ENCODE measurements around the gene HOXD9. TPM values are rescaled to one million over a fixed set of nuclear protein-coding genes. Genes with fewer than 3 reads are reported as not detected.

The HOXD9 gene
- polyA plus RNA-seq, 3 donors = not detected

DNA sequence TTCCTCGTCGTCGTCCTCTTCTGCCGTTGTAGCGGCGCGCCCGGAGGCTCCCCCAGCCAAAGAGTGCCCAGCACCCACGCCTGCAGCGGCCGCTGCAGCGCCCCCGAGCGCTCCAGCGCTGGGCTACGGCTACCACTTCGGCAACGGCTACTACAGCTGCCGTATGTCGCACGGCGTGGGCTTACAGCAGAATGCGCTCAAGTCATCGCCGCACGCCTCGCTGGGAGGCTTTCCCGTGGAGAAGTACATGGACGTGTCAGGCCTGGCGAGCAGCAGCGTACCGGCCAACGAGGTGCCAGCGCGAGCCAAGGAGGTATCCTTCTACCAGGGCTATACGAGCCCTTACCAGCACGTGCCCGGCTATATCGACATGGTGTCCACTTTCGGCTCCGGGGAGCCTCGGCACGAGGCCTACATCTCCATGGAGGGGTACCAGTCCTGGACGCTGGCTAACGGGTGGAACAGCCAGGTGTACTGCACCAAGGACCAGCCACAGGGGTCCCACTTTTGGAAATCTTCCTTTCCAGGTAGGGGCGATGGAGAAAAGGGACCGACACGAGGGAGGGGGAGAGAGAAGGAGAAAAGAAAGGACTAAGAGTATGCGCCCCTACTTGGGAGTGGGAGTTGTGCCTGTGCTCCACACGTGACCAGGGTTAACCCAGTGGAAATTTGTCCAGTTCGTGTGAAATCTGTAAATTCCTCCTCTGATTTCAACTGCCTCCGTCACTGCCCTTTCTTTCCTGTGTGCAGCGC lies 29.2 kb upstream of the HOXD9 start:
- no peak overlapping the region for H3K27ac ChIP-seq (ENCODE audit: low read depth in 1 of 2, low read length in 2 of 2)
- TF ChIP-seq, protein P1, sequence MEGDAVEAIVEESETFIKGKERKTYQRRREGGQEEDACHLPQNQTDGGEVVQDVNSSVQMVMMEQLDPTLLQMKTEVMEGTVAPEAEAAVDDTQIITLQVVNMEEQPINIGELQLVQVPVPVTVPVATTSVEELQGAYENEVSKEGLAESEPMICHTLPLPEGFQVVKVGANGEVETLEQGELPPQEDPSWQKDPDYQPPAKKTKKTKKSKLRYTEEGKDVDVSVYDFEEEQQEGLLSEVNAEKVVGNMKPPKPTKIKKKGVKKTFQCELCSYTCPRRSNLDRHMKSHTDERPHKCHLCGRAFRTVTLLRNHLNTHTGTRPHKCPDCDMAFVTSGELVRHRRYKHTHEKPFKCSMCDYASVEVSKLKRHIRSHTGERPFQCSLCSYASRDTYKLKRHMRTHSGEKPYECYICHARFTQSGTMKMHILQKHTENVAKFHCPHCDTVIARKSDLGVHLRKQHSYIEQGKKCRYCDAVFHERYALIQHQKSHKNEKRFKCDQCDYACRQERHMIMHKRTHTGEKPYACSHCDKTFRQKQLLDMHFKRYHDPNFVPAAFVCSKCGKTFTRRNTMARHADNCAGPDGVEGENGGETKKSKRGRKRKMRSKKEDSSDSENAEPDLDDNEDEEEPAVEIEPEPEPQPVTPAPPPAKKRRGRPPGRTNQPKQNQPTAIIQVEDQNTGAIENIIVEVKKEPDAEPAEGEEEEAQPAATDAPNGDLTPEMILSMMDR (IDR thresholded peaks at IDR 0.05) = no peak
- Mint-ChIP-seq H3K27ac (peak overlapping the region in 1 of 7 donors; percentile 37), H3K36me3 (peaks cover 0 to 11% of the 10 kb centered on the region in 2 donors), H3K4me3 (peak overlapping the region in 1 of 2 donors; percentile 67), H3K27me3 (ENCODE audit: low read depth in 3 of 3) (peaks cover 92 to 97% (median 95%) of the 10 kb centered on the region in 3 donors), H3K9me3 (peaks cover 0 to 36% (median 25%) of the 10 kb centered on the region in 7 donors), H3K4me1 (peaks cover 36% of the 10 kb centered on the region)
- H3K9me3 ChIP-seq (replicated peaks in 1 of 2; ENCODE audit: control insufficient read depth in 1 of 2, insufficient read depth in 1 of 2, low read length in 2 of 2) = peaks cover 0 to 75% of the 10 kb centered on the region in 2 donors
- H3K36me3 ChIP-seq (replicated peaks in 1 of 2; ENCODE audit: control insufficient read depth in 1 of 2, insufficient read depth in 2 of 2, low read length in 2 of 2) = no peaks in the 10 kb centered on the region
- H3K4me2 ChIP-seq (replicated peaks; ENCODE audit: extremely low read depth, low read length, poor library complexity, severe bottlenecking) = peak overlapping the region; percentile 43
- no peaks in the 10 kb centered on the region for H4K20me1 ChIP-seq (ENCODE audit: insufficient read depth, low read length)
- 5% methylated on average over 50 of the region's 53 CpGs for WGBS (ENCODE audit: insufficient coverage)
- H3K27me3 ChIP-seq (ENCODE audit: control insufficient read depth in 2 of 2, insufficient read depth in 2 of 2, low read length in 2 of 2) = peaks cover 93 to 94% of the 10 kb centered on the region in 2 donors
- peak overlapping the region in 1 of 3 experiments; percentile 16 for H3K4me3 ChIP-seq (replicated peaks in 1 of 3; ENCODE audit: low read depth in 2 of 3, low read length in 3 of 3)
- peaks cover 20 to 30% of the 10 kb centered on the region in 2 donors for H3K4me1 ChIP-seq (ENCODE audit: control insufficient read depth in 1 of 2, insufficient read depth in 2 of 2, low read length in 2 of 2)
- H3K9ac ChIP-seq (ENCODE audit: insufficient read depth, low read length, poor library complexity, severe bottlenecking) = no peak overlapping the region
- no peak overlapping the region for H2AFZ ChIP-seq (ENCODE audit: insufficient read depth, low read depth, low read length, poor library complexity, severe bottlenecking)
- no peaks in the 10 kb centered on the region for H3K79me2 ChIP-seq (ENCODE audit: insufficient read depth, low read length)
- DNase-seq = no peak
- intact Hi-C loops (cut with micrococcal nuclease) = loop anchor here (10.0 kb wide), 2 partner anchors 409 to 1759 kb away; partner anchors contain the start of gene SP9 (in 1 of the 2)

DNA sequence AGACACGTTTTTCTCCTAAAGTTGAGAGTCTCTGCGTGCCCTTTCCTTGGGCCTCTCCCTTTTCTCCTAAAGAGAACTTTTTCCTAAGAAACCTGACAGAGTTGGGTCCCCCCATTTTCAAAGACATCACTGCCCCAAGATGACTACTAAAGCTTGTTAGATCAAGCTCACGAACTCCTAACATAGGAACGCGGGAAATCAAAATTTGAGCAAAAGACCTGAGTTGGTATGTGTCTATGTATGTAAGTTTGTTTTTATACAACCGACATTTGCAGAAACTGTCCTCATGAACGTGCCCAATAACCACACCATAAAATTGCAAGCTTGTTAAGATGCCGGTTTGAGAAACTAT lies 28.6 kb upstream of the HOXD9 start:
- Mint-ChIP-seq H3K36me3 (peaks cover 0 to 10% of the 10 kb centered on the region in 2 donors), H3K27ac (no peak overlapping the region), H3K4me3 (peak overlapping the region in 1 of 2 donors; percentile 67), H3K9me3 (peaks cover 0 to 36% (median 25%) of the 10 kb centered on the region in 7 donors), H3K4me1 (peaks cover 33% of the 10 kb centered on the region), H3K27me3 (ENCODE audit: low read depth in 3 of 3) (peaks cover 92 to 97% (median 95%) of the 10 kb centered on the region in 3 donors)
- H3K4me2 ChIP-seq (replicated peaks; ENCODE audit: extremely low read depth, low read length, poor library complexity, severe bottlenecking) = no peak overlapping the region
- H3K27me3 ChIP-seq (ENCODE audit: control insufficient read depth in 2 of 2, insufficient read depth in 2 of 2, low read length in 2 of 2) = peaks cover 93 to 94% of the 10 kb centered on the region in 2 donors
- no peaks in the 10 kb centered on the region for H3K79me2 ChIP-seq (ENCODE audit: insufficient read depth, low read length)
- H3K9ac ChIP-seq (ENCODE audit: insufficient read depth, low read length, poor library complexity, severe bottlenecking) = no peak overlapping the region
- no peak overlapping the region for H3K4me3 ChIP-seq (replicated peaks in 1 of 3; ENCODE audit: low read depth in 2 of 3, low read length in 3 of 3)
- whole genome bisulfite sequencing (ENCODE audit: insufficient coverage) = 0% methylated on average over 2 of the region's 8 CpGs
- DNase-seq = no peak
- H2AFZ ChIP-seq (ENCODE audit: insufficient read depth, low read depth, low read length, poor library complexity, severe bottlenecking) = no peak overlapping the region
- TF ChIP-seq, protein P1 (IDR thresholded peaks at IDR 0.05) = no peak
- H4K20me1 ChIP-seq (ENCODE audit: insufficient read depth, low read length) = no peaks in the 10 kb centered on the region
- H3K36me3 ChIP-seq (replicated peaks in 1 of 2; ENCODE audit: control insufficient read depth in 1 of 2, insufficient read depth in 2 of 2, low read length in 2 of 2) = no peaks in the 10 kb centered on the region
- intact Hi-C loops (cut with micrococcal nuclease) = loop anchor here (10.0 kb wide), 2 partner anchors 409 to 1759 kb away; partner anchors contain the start of gene SP9 (in 1 of the 2)
- peaks cover 0 to 75% of the 10 kb centered on the region in 2 donors for H3K9me3 ChIP-seq (replicated peaks in 1 of 2; ENCODE audit: control insufficient read depth in 1 of 2, insufficient read depth in 1 of 2, low read length in 2 of 2)
- peaks cover 18 to 28% of the 10 kb centered on the region in 2 donors for H3K4me1 ChIP-seq (ENCODE audit: control insufficient read depth in 1 of 2, insufficient read depth in 2 of 2, low read length in 2 of 2)
- H3K27ac ChIP-seq (ENCODE audit: low read depth in 1 of 2, low read length in 2 of 2) = no peak overlapping the region

Measured in CD14-positive monocyte (primary cell).